ENCODE results near the gene TMEM131L.
"Not testable (repeated sequence)": the region's sequence is repeated elsewhere in the genome, so short reads cannot be mapped to it uniquely, and the experiment has no call there.

The TMEM131L gene

DNA sequence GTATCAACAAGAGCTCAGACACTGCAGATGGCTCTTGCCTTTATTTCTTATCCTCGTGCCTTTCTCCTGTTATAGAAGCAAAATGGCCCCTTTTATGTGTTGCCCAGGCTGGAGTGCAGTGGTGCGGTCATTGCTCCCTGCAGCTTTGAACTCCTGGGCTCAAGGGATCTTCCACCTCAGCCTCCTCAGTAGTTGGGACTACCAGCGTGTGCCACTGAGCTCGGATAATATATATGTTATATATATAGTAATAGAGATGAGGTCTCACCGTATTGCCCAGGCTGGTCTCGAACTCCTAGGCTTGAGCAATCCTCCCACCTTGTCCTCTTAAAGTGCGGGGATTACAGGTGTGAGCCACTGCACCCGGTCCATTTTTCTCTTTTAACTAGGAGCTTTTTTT lies 79.7 kb downstream of the TMEM131L start:
- no peak for DNase-seq

DNA sequence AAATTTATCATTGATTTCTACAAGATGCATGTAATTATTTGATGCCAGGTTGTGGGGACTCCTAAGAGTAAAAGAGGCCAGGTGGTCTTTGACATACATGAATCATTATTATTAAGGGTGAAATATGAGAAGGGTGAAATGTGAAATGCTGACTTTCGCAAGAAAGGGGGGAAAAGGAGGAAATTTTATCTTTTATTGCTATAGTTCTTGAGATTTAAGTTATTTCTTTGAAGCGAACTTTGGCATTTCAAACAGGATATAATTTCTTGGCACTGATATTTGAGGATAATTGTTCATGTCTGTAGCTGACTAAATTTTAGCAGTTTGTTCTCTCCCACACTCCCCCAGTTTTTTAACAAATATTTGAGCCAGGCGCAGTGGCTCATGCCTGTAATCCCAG lies 80.1 kb downstream of the TMEM131L start:
- DNase-seq = no peak

DNA sequence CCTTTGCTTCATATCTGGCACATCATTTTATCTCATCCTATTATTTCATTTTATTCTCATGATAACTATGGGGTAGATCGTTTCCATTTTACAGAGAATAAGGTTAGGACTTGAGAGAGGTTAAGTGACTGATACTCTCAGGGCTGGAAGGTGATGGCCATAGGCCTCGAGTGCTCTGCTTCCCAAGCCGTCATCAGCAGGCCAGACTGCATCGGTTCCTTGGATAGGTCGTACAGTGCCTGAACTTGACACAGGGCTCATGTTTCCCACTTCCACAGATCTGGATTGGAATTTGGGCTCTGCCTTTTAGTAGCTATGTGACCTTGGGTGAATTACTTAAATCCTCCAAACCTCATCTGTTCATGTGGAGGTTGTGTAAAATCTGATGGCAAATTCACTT lies 81.4 kb downstream of the TMEM131L start:
- no peak for DNase-seq

DNA sequence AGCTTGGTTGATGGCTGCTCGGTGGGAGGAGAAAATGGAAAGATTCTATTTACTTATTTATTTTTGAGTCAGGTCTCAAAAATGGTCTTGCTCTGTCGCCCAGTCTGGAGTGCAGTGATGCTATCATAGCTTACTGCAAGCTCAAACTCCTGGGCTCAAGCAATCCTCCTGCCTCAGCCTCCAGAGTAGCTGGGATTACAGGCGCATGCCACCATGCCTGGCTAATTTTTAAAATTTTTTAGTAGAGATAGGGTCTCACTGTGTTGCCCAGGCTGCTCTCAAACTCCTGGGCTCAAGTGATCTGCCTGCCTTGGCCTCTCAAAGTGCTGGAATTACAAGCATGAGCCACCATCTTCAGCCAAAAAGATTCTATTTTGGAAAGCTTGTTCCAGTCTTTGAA lies 82.7 kb downstream of the TMEM131L start:
- not testable (repeated sequence) for DNase-seq

DNA sequence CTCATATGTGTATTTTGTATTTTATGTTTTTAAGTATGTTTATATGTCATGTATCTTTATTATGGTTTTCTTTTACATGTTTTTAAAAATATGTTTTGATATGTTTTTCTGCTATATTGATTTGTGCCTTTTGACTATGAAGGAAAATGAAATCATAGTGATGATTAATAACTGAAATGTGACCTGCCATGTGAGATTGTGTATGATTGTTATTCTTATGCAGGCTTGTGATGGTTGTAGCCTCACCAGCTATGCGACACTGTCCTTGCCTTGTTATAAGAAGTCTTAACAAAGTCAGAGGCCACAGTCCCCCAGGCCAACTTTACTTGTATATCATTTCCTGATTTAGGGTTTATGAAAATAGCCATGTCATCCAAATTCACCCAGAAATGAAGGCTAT lies 83.2 kb downstream of the TMEM131L start:
- DNase-seq = no peak

DNA sequence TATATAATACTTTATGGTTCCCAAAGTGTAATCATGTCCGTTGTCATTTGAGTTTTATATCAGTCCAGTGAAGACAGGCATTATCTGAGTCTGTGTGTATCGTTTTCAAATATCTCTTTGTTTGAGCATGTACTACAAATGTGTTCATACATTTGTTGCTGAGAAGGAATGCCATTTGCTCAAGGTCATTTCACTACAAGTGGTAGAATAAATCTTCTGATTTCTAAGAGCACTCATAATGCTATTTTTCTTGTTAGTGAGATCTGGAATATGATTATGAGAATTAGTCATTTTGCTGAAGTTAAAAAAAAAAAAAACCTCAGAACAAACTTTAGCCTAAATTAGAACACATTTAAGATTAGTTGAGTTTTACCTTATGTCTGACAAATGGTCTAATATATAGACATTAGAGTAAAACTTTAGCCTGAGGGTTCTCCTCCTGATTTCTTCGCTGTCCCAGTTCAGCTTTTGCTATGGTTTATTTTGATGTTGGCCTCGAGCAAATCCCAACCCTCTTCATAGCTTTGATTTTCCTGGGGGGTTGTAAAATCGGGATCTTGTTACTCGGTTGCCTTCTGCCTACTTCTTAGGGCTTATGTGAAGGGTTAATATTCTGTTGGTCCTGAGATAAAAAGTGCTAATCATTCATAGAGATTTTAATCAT lies 87.1 kb downstream of the TMEM131L start:
- DNase-seq = no peak

DNA sequence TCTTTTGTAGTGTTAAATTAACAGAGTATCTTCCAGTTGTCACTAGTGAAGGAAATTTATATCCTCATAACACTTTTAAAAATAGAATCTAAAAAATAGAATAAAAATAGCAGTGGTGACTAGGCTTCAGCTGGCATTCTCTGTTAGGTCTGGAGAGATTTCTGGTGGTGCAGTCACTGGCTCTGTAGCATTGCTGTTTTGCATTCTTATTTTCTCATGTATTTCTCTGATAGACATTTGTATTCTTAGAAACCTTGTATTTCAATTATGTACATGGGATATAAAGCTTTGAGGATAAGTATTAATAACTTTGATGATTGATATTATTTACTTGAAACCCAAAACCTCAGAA lies 87.6 kb downstream of the TMEM131L start:
- no peak for DNase-seq

DNA sequence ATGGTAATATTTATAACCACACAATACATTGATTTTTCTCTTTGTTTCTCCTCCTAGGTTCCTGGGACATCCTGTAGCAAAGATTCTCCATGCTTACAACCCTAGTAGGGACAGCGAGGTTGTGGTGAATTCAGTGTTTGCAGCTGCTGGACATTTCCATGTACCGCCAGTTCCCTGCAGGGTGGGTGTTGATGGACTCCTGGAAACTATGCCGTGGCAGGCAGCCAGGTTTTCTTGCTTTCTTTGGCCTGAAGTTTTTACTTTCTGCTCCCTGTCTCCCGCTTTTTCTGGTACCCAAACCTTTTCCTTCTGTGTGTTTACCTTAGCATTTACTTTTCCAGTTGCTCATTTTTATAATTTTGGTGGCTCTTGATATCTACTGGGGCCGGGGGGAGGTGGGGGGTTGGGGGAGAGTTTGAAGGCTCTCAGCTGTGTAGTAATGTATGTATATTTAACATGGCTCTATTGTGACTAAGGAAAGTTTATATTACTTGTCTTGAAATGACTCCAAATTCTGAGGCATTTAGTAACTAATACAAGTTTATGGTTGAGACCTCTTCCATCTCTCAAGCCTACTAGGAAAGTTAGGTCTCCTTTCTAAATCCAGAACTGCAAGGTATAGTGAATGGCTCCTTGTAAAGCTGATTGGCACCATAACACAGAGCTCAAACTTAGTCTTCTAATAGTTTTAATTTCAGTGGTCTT lies 89.7 kb downstream of the TMEM131L start:
- DNase-seq = no peak

DNA sequence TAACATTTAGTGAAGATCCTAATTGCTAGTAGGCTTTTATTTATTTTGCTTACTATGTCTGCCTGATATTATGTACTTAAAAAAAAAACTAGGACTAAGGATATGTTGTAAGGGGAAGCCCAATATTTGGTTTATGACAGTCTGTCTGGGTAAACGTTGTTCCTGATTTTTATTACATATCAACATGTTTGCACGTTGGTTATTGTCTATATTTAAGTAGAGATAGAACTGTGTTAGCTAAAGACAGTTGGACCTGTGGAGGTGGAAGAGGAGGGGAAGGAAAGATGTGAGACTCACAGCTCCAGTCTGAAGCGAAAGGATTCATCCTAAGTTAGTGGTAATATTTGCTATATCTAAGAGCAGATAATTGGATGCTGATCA lies 90.3 kb downstream of the TMEM131L start:
- DNase-seq = no peak

DNA sequence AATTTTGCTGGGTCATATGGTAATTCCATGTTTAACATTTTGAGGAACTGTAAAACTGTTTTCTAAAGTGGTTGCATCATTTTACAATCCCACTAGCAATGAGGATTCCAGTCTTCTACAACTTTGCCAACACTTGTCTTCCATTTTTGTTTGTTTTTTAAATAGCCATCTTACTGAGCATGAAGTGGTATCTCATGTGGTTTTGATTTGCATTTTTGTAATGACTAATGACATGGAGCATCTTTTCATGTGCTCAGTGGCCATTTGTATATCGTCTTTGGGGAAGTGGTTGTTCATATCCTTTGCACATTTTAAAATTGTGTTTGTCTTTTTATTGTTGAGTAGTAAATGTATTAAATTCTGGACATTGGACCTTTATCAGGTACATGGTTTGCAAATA lies 94.7 kb downstream of the TMEM131L start:
- DNase-seq = no peak

DNA sequence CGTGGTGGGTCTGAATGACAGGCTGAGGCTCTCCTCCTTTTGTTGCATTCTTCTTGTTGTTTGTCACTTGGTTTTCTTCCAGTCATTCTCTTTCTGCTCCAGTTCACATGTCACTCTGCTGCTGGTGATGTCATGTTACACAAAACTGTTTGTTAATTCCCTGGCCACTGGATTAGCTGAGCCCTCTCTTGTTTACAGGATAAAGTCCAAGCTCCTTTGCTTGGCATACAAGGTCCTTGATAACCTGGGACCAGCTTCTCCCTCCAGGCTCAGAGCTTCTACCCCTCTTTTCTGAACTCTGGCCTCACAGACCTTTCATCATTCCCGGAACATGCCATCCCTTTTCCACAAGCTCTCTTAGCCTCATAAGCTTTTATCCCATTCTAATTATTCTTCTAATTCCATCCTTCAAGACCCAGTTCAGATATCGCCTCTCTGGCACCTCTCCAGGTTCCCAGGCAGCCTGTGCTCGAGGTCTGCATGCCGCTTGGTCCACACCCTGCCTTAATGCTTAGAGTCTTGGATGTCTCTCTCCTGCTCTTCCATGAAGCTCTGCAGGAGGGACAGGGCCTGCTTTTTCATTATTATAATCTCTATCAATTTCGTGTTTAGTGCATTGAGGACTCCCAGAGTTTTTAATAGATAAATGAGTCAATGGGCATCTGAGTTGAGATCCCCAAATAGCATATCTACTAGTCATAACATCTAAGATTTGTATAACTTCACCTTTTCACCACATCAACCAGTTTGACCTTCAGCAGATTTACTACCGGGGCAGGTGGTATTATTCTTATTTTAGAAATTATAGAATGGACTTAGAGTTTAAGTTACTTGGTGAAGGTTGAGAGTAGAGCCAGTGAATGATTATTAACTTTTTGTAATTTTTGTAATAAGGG lies 98.7 kb downstream of the TMEM131L start:
- DNase-seq = no peak

DNA sequence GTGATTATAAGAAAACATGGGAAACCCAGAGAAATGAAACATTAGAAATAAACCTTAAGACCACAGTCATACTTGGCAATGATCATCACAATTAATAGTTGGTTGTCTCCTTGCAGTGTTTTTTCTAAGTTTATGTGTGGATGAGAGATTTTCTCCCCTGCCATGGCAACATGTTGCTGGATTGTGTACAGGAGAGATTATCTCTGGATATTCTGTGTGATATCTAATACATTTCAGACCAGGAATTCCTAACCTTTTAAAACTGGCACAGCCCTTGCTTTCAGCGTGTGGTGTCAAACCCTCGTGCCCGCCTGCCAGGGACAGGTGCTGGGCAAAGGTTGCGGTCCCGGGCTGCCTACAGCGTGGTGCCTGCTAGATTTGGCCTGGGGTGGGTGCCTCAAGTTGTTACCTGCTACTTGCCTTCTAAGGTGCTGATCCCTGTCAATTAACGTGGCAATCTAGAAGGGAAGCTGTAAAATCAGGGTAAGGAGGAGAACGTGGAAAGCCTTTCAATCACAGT lies 100.5 kb downstream of the TMEM131L start:
- no peak for DNase-seq

DNA sequence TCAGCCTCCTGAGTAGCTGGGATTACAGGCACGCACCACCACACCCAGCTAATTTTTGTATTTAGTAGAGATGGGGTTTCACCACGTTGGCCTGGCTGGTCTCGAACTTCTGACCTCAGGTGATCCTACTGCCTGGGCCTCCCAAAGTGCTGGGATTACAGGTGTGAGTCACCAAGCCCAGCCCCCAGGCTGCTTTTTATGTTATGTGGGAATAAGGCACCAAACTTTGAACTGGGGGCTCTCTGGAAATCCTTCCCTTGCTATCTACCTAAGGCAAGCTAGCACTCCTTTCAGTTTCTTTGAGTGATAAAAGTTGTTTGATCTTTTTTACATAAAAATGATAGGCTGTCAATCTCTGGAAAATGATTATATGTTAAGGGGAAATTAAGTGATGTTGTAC lies 101.5 kb downstream of the TMEM131L start:
- DNase-seq = not testable (repeated sequence)

DNA sequence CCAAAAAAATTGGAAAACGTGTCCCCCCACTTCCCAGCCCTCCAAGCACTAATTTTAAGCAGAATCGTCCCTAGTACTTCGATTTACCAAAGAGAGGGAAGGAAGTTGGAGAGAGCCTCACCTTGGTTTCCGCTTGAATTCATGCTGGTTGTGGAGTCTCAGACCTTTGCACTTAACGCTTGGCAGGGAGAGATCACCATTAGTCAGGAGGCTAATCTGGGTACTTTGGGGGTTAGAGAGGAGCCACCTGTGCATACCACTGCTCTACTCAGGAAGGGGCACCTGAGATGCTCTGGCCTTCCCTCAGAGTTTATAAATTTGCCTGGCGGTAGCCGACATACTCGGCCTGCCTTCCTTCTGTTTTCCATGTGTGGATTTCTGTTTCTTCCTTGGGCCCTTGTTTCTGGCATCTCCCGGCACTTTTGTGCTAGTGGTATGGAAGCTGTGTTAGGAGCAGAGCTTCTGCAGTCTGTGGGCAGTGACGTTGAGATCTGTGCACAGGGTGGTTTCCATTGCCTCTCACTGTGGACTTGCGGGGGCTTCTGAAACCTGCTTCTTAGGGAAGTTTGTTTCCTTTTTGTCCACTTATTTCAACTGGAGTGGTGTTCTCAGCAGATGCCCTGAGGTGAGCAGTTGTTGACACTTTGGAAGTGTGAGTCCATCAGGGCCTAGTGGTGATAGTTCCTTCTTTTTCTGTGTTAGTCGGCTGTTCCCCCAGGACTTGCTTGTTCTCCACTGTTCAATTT lies 104.2 kb downstream of the TMEM131L start:
- no peak for DNase-seq

DNA sequence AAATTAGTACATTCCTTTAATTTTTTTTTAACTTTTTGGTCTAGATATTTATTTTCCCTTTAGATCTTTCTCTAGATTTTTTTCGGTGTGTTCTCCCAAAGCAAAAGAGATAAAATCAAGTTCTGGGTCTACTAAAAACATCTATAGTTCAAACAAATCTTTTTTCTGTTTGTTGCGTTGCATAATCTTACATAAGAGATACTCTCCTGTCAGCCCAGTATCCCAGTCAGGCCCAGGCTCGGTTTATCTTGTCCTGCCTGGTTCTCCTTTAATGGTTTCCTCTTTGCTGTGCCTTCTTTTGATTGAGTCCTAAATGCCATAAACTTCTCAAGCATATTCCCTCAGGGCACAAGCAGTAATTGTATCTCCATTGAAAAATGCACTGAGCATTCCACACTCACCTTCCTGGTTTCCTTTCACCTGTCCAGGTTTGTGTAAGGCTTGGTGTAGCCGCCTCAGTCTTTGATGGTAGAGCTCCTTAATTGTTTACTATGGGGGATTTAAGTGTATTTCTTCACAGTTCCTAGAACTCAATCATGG lies 104.9 kb downstream of the TMEM131L start:
- no peak for DNase-seq

DNA sequence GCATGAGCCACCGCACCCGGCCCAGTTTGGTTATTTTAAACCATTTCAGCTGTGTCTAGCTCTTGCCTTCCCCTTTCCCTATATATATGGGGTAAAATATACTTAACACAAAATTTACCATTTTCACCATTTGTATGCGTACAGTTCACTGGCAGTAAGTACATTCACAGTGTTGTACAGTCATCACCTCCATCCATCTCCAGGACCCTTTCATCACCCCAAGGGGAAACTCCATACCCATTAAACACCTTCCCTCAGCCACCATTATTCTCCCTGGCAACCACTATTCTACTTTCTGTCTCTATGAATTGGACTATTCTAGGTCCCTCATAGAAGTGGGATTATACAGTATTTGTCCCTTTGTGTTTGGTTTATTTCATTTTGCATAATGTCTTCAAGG lies 106.4 kb downstream of the TMEM131L start:
- no peak for DNase-seq

DNA sequence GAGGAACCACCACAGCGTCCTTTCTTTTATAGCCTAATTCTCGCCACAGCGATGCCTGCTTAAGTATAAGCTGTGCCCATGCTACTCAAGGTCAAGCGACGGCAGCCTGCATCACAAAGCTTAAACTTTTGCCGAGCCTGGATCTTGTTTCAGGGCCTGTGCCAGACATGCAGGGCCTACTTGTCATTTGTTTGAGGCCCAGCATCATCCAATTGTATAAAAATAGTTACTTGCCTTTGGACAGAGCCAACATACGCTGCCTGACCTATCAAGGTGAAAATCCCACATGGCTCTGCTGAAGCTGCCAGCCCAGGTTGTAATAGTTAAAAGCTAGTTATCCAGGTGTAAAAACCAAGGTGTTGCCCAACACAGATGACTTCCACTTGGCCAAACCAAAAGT lies 107.1 kb downstream of the TMEM131L start:
- DNase-seq = no peak

DNA sequence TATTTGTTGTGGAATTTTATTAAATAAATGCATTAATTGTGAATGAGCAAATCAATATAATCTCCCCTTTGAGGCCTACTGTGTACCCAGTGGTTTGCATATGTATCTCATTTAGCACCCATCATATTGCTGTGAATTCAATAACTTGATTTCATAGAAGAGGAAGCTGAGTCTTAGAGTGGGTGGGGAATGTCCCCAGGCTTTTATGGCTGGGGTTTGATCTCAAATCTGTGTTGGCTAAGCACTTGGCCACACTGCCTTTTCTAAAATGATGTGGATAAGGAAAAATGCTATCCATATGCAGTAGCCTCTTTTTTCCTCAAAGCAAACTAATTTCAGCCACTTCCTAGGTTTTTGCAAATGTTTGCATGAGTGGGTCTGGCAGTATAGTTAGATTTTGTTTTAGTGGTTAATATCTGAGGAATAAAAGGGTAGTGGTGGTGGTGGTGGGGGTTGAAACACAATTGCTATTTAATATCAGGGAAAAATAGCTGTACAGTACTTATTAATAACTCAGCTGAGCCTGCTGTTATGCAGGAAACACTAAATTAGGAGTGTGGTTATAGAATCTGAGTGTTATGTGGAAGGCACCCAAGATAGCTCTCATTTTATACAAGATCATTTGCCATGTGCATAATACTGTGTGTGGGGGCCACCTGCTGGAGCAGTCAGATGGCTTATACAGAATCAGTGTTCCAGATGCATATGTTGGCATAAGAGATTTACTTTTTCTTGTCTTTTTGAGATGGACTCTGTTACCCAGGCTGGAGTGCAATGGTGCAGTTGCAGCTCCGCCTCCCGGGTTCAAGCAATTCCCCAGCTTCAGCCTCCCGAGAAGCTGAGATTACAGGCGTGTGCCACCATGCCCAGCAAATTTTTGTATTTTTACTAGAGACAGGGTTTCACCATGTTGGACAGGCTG lies 108.0 kb downstream of the TMEM131L start:
- DNase-seq = peak; percentile 65

DNA sequence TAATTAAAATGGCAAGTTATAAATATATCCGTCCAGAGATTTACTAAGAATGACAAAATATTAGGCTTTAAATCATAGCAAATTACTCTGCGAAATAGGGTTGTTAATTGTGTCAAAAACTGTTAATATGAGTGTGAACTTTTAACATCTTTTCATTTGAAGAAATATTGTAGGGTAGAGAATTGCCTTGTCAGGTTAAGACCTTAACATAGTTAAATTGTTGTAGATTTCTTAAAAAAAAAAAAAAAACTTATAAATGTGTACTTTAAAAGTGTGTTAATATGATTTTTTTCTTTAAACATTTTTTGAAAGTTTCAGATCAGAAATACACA lies 110.2 kb downstream of the TMEM131L start:
- DNase-seq = no peak

DNA sequence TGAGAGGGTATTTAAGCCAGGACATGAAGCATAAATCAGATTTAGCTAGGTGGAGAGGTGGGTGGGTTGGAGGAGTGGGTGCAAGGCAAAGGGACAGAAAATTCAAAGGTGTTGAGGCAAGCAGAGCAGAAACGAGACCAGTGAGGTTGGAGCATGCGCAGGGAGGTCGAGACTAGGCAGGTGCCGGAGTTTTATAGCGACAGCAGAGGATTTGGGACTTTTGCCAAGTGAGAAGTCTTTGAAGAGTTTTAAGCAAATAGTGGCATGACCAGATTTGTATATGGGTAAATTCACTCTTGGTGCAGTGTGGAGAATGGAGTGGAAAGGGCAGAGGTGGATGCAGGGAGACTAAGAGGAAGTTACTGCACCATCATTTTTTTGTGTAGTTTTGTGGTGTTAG lies 110.9 kb downstream of the TMEM131L start:
- DNase-seq = no peak

DNA sequence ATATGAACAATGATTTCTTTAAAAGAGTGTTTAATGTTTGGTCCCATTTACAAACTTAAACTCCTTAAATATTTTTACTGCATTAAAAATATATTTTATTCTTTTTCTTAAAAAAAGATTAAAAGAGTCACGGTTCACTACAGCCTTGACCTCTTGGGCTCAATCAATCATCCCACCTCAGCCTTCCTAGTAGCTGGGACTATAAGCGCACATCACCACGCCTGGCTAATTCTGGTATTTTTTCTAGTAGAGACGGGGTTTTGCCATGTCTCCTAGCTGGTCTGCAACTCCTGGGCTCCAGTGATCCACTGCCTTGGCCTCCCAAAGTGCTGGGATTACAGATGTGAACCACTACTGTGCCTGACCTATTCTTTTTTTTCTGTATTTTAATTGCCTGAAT lies 113.2 kb downstream of the TMEM131L start:
- no peak for DNase-seq

DNA sequence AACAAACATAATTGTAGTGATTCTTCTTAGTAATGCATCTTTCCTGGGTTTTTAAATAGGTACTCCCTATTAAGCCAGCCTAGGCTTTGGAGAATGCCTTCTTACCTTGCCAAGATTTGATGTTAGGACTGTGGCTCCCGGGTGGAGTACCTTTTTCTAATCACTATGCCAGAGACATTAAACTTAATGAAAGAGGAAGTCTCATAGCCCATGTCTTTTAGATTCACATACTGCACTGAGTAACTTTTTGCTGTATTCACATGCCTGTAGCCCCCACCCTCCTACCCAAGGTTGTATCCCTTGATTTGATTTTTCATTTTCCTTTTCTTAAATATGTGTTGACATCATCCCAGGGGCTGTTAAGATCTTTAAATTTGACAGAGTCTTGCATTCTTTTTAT lies 113.7 kb downstream of the TMEM131L start:
- no peak for DNase-seq
